SK-N-SH treated with all-trans-retinoic acid at 6 μM for 48 hours (cell line): ENCODE results near the gene PPP1R15B.

ENCODE experiments used
- ATAC-seq: fragments of 200-7000 bp; cut with Tn5 transposase; 3 replicates; pipeline ENCODE4 v1.9.1; 2020; ENCODE audit warnings: mild to moderate bottlenecking, moderate library complexity
- ARNTL ChIP-seq: fragments of 450-650 bp; formaldehyde crosslinking; IDR thresholded peaks from 2 replicates; pipeline ENCODE4 v1.5.0; 2020; ENCODE audit warnings: low read depth, mild to moderate bottlenecking, moderate library complexity, borderline replicate concordance
- BACH2 ChIP-seq: fragments of 250-450 bp; sonication (Bioruptor Pico); IDR thresholded peaks from 2 replicates; pipeline ENCODE4 v1.9.0; 2021; ENCODE audit warnings: mild to moderate bottlenecking, borderline replicate concordance
- CREB5 ChIP-seq: fragments of 250-450 bp; sonication (Bioruptor Pico); IDR thresholded peaks from 2 replicates; pipeline ENCODE4 v1.5.1; 2020; ENCODE audit warnings: low read depth, mild to moderate bottlenecking, moderate library complexity
- CSDC2 ChIP-seq: fragments of 250-450 bp; sonication (Bioruptor Pico); IDR thresholded peaks from 2 replicates; pipeline ENCODE4 v1.5.0; 2020; ENCODE audit warnings: mild to moderate bottlenecking, moderate library complexity
- CSRNP3 ChIP-seq: fragments of 250-450 bp; sonication (Bioruptor Pico); IDR thresholded peaks from 2 replicates; pipeline ENCODE4 v1.5.1; 2021; ENCODE audit warnings: mild to moderate bottlenecking, moderate library complexity
- ESRRG ChIP-seq: fragments of 250-450 bp; sonication (Bioruptor Pico); IDR thresholded peaks from 2 replicates; pipeline ENCODE4 v1.6.1; 2021; ENCODE audit warnings: mild to moderate bottlenecking
- GLIS3 ChIP-seq: fragments of 250-450 bp; sonication (Bioruptor Pico); IDR thresholded peaks from 2 replicates; pipeline ENCODE4 v1.5.0; 2020; ENCODE audit warnings: mild to moderate bottlenecking, moderate library complexity
- ISL1 ChIP-seq: fragments of 250-450 bp; sonication (Bioruptor Pico); IDR thresholded peaks from 2 replicates; pipeline ENCODE4 v2.1.2; 2022; ENCODE audit warnings: mild to moderate bottlenecking, moderate library complexity
- OSR1 ChIP-seq: fragments of 250-450 bp; sonication (Bioruptor Pico); IDR thresholded peaks from 2 replicates; pipeline ENCODE4 v1.8.0; 2022; ENCODE audit warnings: moderate library complexity, mild to moderate bottlenecking, inconsistent platforms
- PATZ1 ChIP-seq: fragments of 250-450 bp; sonication (Bioruptor Pico); IDR thresholded peaks from 2 replicates; pipeline ENCODE4 v1.8.0; 2020; ENCODE audit warnings: mild to moderate bottlenecking, moderate library complexity, borderline replicate concordance
- POU6F1 ChIP-seq: fragments of 250-450 bp; sonication (Bioruptor Pico); IDR thresholded peaks from 2 replicates; pipeline ENCODE4 v1.8.0; 2021; ENCODE audit warnings: low read depth, mild to moderate bottlenecking, moderate library complexity, borderline replicate concordance
- PPARA ChIP-seq: fragments of 250-450 bp; sonication (Bioruptor Pico); IDR thresholded peaks from 2 replicates; pipeline ENCODE4 v1.5.0; 2020; ENCODE audit warnings: mild to moderate bottlenecking, borderline replicate concordance
- RARB ChIP-seq: fragments of 250-450 bp; sonication (Bioruptor Pico); IDR thresholded peaks from 2 replicates; pipeline ENCODE4 v1.8.0; 2021; ENCODE audit warnings: mild to moderate bottlenecking, moderate library complexity
- SNAI2 ChIP-seq: fragments of 250-450 bp; sonication (Bioruptor Pico); IDR thresholded peaks from 2 replicates; pipeline ENCODE4 v1.5.0; 2020; ENCODE audit warnings: mild to moderate bottlenecking, moderate library complexity
- TCF4 ChIP-seq: fragments of 250-450 bp; sonication (Bioruptor Pico); IDR thresholded peaks from 2 replicates; pipeline ENCODE4 v1.8.0; 2021; ENCODE audit warnings: mild to moderate bottlenecking, moderate library complexity, borderline replicate concordance
- TOX ChIP-seq: fragments of 250-450 bp; sonication (Bioruptor Pico); IDR thresholded peaks from 2 replicates; pipeline ENCODE4 v1.8.0; 2021; ENCODE audit warnings: mild to moderate bottlenecking, moderate library complexity, borderline replicate concordance
- TSHZ2 ChIP-seq: fragments of 250-450 bp; sonication (Bioruptor Pico); IDR thresholded peaks from 2 replicates; pipeline ENCODE4 v1.5.0; 2020; ENCODE audit warnings: mild to moderate bottlenecking, moderate library complexity
- ZC3H10 ChIP-seq: fragments of 250-450 bp; sonication (Bioruptor Pico); IDR thresholded peaks from 2 replicates; pipeline ENCODE4 v1.5.1; 2021; ENCODE audit warnings: mild to moderate bottlenecking, moderate library complexity
- ZFP3 ChIP-seq: fragments of 250-450 bp; sonication (Bioruptor Pico); IDR thresholded peaks from 2 replicates; pipeline ENCODE4 v1.5.0; 2020; ENCODE audit warnings: mild to moderate bottlenecking, moderate library complexity
- ZNF565 ChIP-seq: fragments of 450-650 bp; formaldehyde crosslinking; conservative IDR thresholded peaks from 2 replicates; pipeline ENCODE4 v1.5.0; 2020; ENCODE audit warnings: low read depth, mild to moderate bottlenecking, moderate library complexity
- ZNF70 ChIP-seq: fragments of 450-650 bp; formaldehyde crosslinking; IDR thresholded peaks from 2 replicates; pipeline ENCODE4 v1.5.0; 2020; ENCODE audit warnings: mild to moderate bottlenecking, moderate library complexity

Gene PPP1R15B

GRCh38 chr1:204408602-204409001 lies 3.0 kb downstream of the PPP1R15B start:
- ATAC-seq: no peak
- TF ChIP-seq ZC3H10 (CRISPR knock-in tag): no peak
- no peak for TF ChIP-seq CSRNP3 (CRISPR knock-in tag)
- TF ChIP-seq PPARA (CRISPR knock-in tag): no peak
- no peak for TF ChIP-seq POU6F1
- TF ChIP-seq, all 23 proteins: peak for 0

- peak; percentile 24 for ATAC-seq
- TF ChIP-seq SNAI2 (CRISPR knock-in tag): no peak
- no peak for TF ChIP-seq BACH2 (CRISPR knock-in tag)
- TF ChIP-seq OSR1 (CRISPR knock-in tag): no peak
- no peak for TF ChIP-seq ZNF70 (CRISPR knock-in tag)
- TF ChIP-seq ARNTL: no peak
- no peak for TF ChIP-seq TSHZ2 (CRISPR knock-in tag)
- TF ChIP-seq CREB5 (CRISPR knock-in tag): no peak
- no peak for TF ChIP-seq POU6F1
Observed at GRCh38 chr1:204408074-204408507, 3.5 kb downstream of the PPP1R15B start.

- no peak for ATAC-seq
- TF ChIP-seq TSHZ2 (CRISPR knock-in tag): no peak
- no peak for TF ChIP-seq ZFP3 (CRISPR knock-in tag)
- no peak for TF ChIP-seq ZC3H10 (CRISPR knock-in tag)
- no peak for TF ChIP-seq ISL1 (CRISPR knock-in tag)
- TF ChIP-seq PATZ1: no peak
- TF ChIP-seq ESRRG: no peak
- TF ChIP-seq TCF4 (CRISPR knock-in tag): no peak
- TF ChIP-seq BACH2 (CRISPR knock-in tag): no peak
- TF ChIP-seq TOX: no peak
- TF ChIP-seq PPARA (CRISPR knock-in tag): no peak
- TF ChIP-seq ZNF565 (CRISPR knock-in tag): no peak
- TF ChIP-seq CREB5 (CRISPR knock-in tag): no peak
- no peak for TF ChIP-seq CSDC2
- TF ChIP-seq GLIS3 (CRISPR knock-in tag): no peak
- no peak for TF ChIP-seq RARB (CRISPR knock-in tag)
- no peak for TF ChIP-seq OSR1 (CRISPR knock-in tag)
Observed at GRCh38 chr1:204407295-204407971, 4.2 kb downstream of the PPP1R15B start.
